K562 (cell line): ENCODE measurements around the gene VPS13D. TPM values are rescaled to one million over a fixed set of nuclear protein-coding genes. Genes with fewer than 3 reads are reported as not detected.
A peak's percentile ranks its signal among the peaks of the same experiment; 100 is the strongest.

ENCODE experiments used
- ATAC-seq: fragments of 200-7000 bp; cut with Tn5 transposase; 3 replicates; pipeline ENCODE4 v1.9.1; 2020; ENCODE audit warnings: moderate library complexity
- BruUV-seq: library from RNA; stranded (reverse); fragments of 400-500 nt; replicated peaks from 2 replicates; lab custom pipeline; 2021; lab: Mats Ljungman, UMichigan
- CTCF ChIA-PET: fragments of 300-600 bp; formaldehyde crosslinking; extraction: SDS; loops from one replicate; lab custom pipeline; 2021; ENCODE audit warnings: low intra/inter-chr PET ratio; lab: Yijun Ruan, JAX
- POLR2A ChIA-PET: fragments of 300-600, 350-650 bp; sonication (Branson Sonifier 250); formaldehyde crosslinking; extraction: SDS; loops from one replicate; lab custom pipeline; 2021; ENCODE audit warnings: antibody characterized with exemption, inconsistent platforms; lab: Yijun Ruan, JAX
- DNase-seq, 4 experiments: peaks; one replicate each; pipeline versions ENCODE4 v3.0.0 to v3.0.0-alpha.2; 2011 to 2018; ENCODE audit warnings: low spot score in 3 of 4, mixed read lengths in 3 of 4; ENCODE audit errors: extremely low read depth in 1 of 4
- FAIRE-seq: peaks from 2 replicates; lab custom pipeline; 2011; peaks lifted over from hg19 to GRCh38; lab: Jason Lieb, UNC
- H2AFZ ChIP-seq: 2 replicates; pipeline ENCODE4 v1.6.0; 2011; ENCODE audit warnings: low read depth, low read length, control low read depth, inconsistent platforms
- H3K27ac ChIP-seq: fragments of 200-600 bp; 3 replicates; pipeline ENCODE4 v1.8.0; 2011; ENCODE audit warnings: low read depth, mild to moderate bottlenecking, control low read depth, inconsistent platforms, low read length, moderate library complexity, mixed read lengths; ENCODE audit errors: extremely low read depth
- H3K27me3 ChIP-seq, 2 experiments: fragments of 300-600 bp in 1 of 2; 2 replicates in 1 of 2; 3 replicates in 1 of 2; pipeline versions ENCODE4 v1.6.0 to v1.8.0; 2011; ENCODE audit warnings: inconsistent platforms in 2 of 2, low read length in 2 of 2, mild to moderate bottlenecking in 1 of 2, mixed read lengths in 1 of 2, moderate library complexity in 1 of 2; ENCODE audit not compliant: control insufficient read depth in 2 of 2, insufficient read depth in 2 of 2
- H3K36me3 ChIP-seq: fragments of 300-600 bp; 3 replicates; pipeline ENCODE4 v1.8.0; 2011; ENCODE audit warnings: mild to moderate bottlenecking, low read length, inconsistent platforms; ENCODE audit not compliant: control insufficient read depth, insufficient read depth
- H3K4me1 ChIP-seq, 2 experiments: fragments of 200-600 bp in 1 of 2; replicated peaks in 1 of 2; 2 replicates in 1 of 2; 3 replicates in 1 of 2; pipeline versions ENCODE4 v1.5.1 to v1.8.0; 2011; ENCODE audit warnings: inconsistent platforms in 2 of 2, low read length in 2 of 2, mild to moderate bottlenecking in 1 of 2, mixed read lengths in 1 of 2, moderate library complexity in 1 of 2; ENCODE audit not compliant: control insufficient read depth in 2 of 2, insufficient read depth in 2 of 2
- H3K4me2 ChIP-seq: 2 replicates; pipeline ENCODE4 v1.6.1; 2011; ENCODE audit warnings: low read length, control low read depth, inconsistent platforms, mixed read lengths; ENCODE audit not compliant: insufficient read depth
- H3K4me3 ChIP-seq: fragments of 200-600 bp; sonication (generic), shearing (Covaris generic); 2 replicates; pipeline ENCODE4 v1.5.1; 2016; ENCODE audit warnings: control low read depth, inconsistent platforms
- H3K79me2 ChIP-seq: fragments of 200-600 bp; 3 replicates; pipeline ENCODE4 v1.8.0; 2011; ENCODE audit warnings: low read length, inconsistent platforms; ENCODE audit not compliant: control insufficient read depth, insufficient read depth
- H3K9ac ChIP-seq, 2 experiments: 2 replicates each; pipeline versions ENCODE4 v1.6.0 to v1.6.1; 2011; ENCODE audit warnings: low read depth in 2 of 2, low read length in 2 of 2, control low read depth in 1 of 2, inconsistent platforms in 1 of 2, mild to moderate bottlenecking in 1 of 2, mixed read lengths in 1 of 2; ENCODE audit not compliant: insufficient read depth in 1 of 2
- H3K9me1 ChIP-seq: one replicate; pipeline ENCODE4 v1.6.0; 2011; ENCODE audit warnings: inconsistent platforms, mild to moderate bottlenecking, low read length, moderate library complexity; ENCODE audit not compliant: control insufficient read depth, insufficient read depth
- H3K9me3 ChIP-seq: replicated peaks from 2 replicates; pipeline ENCODE4 v1.5.1; 2011; ENCODE audit warnings: low read depth, low read length, inconsistent platforms; ENCODE audit not compliant: control insufficient read depth, insufficient read depth
- H4K20me1 ChIP-seq: replicated peaks from 2 replicates; pipeline ENCODE4 v1.6.1; 2011; ENCODE audit warnings: low read length, inconsistent platforms, mixed read lengths; ENCODE audit not compliant: control insufficient read depth, insufficient read depth
- CTCF ChIP-seq, 3 experiments: IDR thresholded peaks in 2 of 3; conservative IDR thresholded peaks in 1 of 3; 2 replicates each; pipeline ENCODE4 v1.5.1; 2011 to 2012; ENCODE audit warnings: low read length in 3 of 3, mild to moderate bottlenecking in 3 of 3, control low read depth in 2 of 3, improper control_type of control experiment in 1 of 3, inconsistent platforms in 1 of 3, low read depth in 1 of 3, mixed read lengths in 1 of 3, moderate library complexity in 1 of 3; ENCODE audit not compliant: insufficient read depth in 2 of 3
- ETV5 ChIP-seq: sonication (generic); formaldehyde crosslinking; IDR thresholded peaks from 2 replicates; pipeline ENCODE4 v1.4.0; 2020; ENCODE audit warnings: low read depth, mild to moderate bottlenecking, missing genetic modification reagents
- HES1 ChIP-seq: fragments of 450-650 bp; IDR thresholded peaks from 2 replicates; pipeline ENCODE4 v1.6.1; 2016; ENCODE audit warnings: low read depth, mild to moderate bottlenecking, moderate library complexity
- ZNF584 ChIP-seq: fragments of 200-800 bp; sonication (Bioruptor generic); IDR thresholded peaks from 2 replicates; pipeline ENCODE4 v1.6.1; 2016; ENCODE audit warnings: low read depth, mild to moderate bottlenecking, missing genetic modification characterization, missing compliant biosample characterization
- ZZZ3 ChIP-seq: fragments of 450-650 bp; IDR thresholded peaks from 2 replicates; pipeline ENCODE4 v1.6.1; 2016; ENCODE audit warnings: antibody characterized with exemption, mild to moderate bottlenecking, moderate library complexity
- WGBS: fragments of 100-300 bp; shearing (Covaris generic); methylation state at CpG from one replicate; pipeline ENCODE4 v1.1.6; 2016; ENCODE audit warnings: low coverage, mixed read lengths; ENCODE audit not compliant: insufficient coverage; ENCODE audit errors: missing lambda C conversion rate; 5-methylcytosine and 5-hydroxymethylcytosine counted together
- in situ Hi-C: fragments of 300-500 bp; cut with MboI; formaldehyde crosslinking; loops from 4 replicates; pipeline ENCODE4 v1.15.0; 2018; ENCODE audit warnings: inconsistent platforms, mixed read lengths
- intact Hi-C: fragments of 100-400 bp; cut with micrococcal nuclease; formaldehyde crosslinking; loops from 2 replicates; pipeline ENCODE4 v1.14.2; 2022
- polyA plus RNA-seq, 8 experiments: library from polyadenylated mRNA; depleted of rRNA in 4 of 8; stranded (reverse) in 5 of 8; unstranded in 3 of 8; fragments of >200 nt; fragmentation: Nextera tagmentation in 2 of 8; fragmentation: Illumina TruSeq in 1 of 8; extraction: Ambion mirVana in 2 of 8; extraction: Trizol in 1 of 8; gene quantifications; 2 replicates each; pipeline versions ENCODE4 v1.2.1 to v1.2.3, GENCODE V29; 2011 to 2014; ENCODE audit warnings: inconsistent platforms in 1 of 8, missing spikeins in 1 of 8
- total RNA-seq, 7 experiments: library from RNA; depleted of rRNA in 6 of 7; stranded (reverse); fragments of >200 nt in 6 of 7; fragmentation: Illumina TruSeq in 2 of 7; extraction: Trizol in 2 of 7; gene quantifications; 2 replicates each; pipeline versions ENCODE4 v1.2.1 to v1.2.3, GENCODE V29; 2011 to 2021; ENCODE audit warnings: low replicate concordance in 1 of 7
- TF ChIP-seq, protein P1 (sequence below): fragments of 450-650 bp; formaldehyde crosslinking; IDR thresholded peaks from 2 replicates; pipeline ENCODE4 v1.4.0; 2020; ENCODE audit warnings: mild to moderate bottlenecking, moderate library complexity
- TF ChIP-seq, protein P2 (sequence below), 2 experiments: fragments of 450-650 bp; formaldehyde crosslinking in 1 of 2; IDR thresholded peaks; 2 replicates each; pipeline versions ENCODE4 v1.4.0 to v1.6.1; 2014 to 2020; ENCODE audit warnings: mild to moderate bottlenecking in 2 of 2, borderline replicate concordance in 1 of 2, low read depth in 1 of 2

The VPS13D gene
- total and polyA plus RNA-seq, 9 of the 15 experiments (the other 6 are each of a cell fraction or from before 2014, with no cell fraction given) = 6.1 to 51.5 (median 38.5) TPM

GRCh38 chr1:12314333-12314903 is 84.6 kb downstream of the VPS13D start:
- Histone ChIP-seq H3K9me3 (no peaks in the 10 kb centered on the region), H3K27me3 (no peaks in the 10 kb centered on the region), H3K4me2 (no peak overlapping the region), H3K9ac (no peak overlapping the region), H3K4me1 (0 out of 5 replicates have a peak, but pooled peaks cover 0 to 2% of the 10 kb centered on the region in 2 experiments), H2AFZ (no peak overlapping the region), H3K27ac (no peak overlapping the region), H3K79me2 (no peaks in the 10 kb centered on the region), H4K20me1 (no peaks in the 10 kb centered on the region), H3K36me3 (peaks cover 90% of the 10 kb centered on the region), H3K9me1 (no peaks in the 10 kb centered on the region), H3K4me3 (no peak overlapping the region)
- BruUV-seq = no TSS peak
- ChIA-PET CTCF (interaction anchor here (0.9 to 2.8 kb wide), 4 partner anchors 304 to 467 kb away, joined by 3 to 38 read pairs (median 6); partner anchors contain the start of gene DHRS3), POLR2A (no interaction called here)
- WGBS = 11% methylated on average over 1 of the region's 1 CpG
- intact Hi-C loops = loop anchor here (1.0 to 10.0 kb wide), 3 partner anchors 306 to 460 kb away; partner anchors contain the start of gene PRAMEF12
- ATAC-seq (peak; percentile 70), FAIRE-seq (peak; percentile 66), DNase-seq (peak in 2 of 4 experiments; percentile 25 to 29)
- in situ Hi-C loops = loop anchor here (10.0 to 25.0 kb wide), 2 partner anchors 298 to 460 kb away; partner anchors contain the start of genes DHRS3 and PRAMEF12
- peak; percentile 36 to 61 (median 54); a peak in 5 of 6 replicates for TF ChIP-seq CTCF (IDR thresholded peaks at IDR 0.05 in 2 of 3, conservative IDR thresholded peaks at IDR 0.05 in 1 of 3; ENCODE audit: insufficient read depth in 2 of 3, low read depth in 1 of 3, low read length in 3 of 3)
- no peak for TF ChIP-seq ZNF584 (CRISPR knock-in tag)
- TF ChIP-seq ETV5 (CRISPR knock-in tag) = no peak
- TF ChIP-seq, protein P1, sequence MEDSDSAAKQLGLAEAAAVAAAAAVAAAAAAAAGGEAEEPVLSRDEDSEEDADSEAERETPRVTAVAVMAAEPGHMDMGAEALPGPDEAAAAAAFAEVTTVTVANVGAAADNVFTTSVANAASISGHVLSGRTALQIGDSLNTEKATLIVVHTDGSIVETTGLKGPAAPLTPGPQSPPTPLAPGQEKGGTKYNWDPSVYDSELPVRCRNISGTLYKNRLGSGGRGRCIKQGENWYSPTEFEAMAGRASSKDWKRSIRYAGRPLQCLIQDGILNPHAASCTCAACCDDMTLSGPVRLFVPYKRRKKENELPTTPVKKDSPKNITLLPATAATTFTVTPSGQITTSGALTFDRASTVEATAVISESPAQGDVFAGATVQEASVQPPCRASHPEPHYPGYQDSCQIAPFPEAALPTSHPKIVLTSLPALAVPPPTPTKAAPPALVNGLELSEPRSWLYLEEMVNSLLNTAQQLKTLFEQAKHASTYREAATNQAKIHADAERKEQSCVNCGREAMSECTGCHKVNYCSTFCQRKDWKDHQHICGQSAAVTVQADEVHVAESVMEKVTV = 0 out of 2 replicates have a peak, but pooled peaks have one; percentile 28
- TF ChIP-seq, protein P2, sequence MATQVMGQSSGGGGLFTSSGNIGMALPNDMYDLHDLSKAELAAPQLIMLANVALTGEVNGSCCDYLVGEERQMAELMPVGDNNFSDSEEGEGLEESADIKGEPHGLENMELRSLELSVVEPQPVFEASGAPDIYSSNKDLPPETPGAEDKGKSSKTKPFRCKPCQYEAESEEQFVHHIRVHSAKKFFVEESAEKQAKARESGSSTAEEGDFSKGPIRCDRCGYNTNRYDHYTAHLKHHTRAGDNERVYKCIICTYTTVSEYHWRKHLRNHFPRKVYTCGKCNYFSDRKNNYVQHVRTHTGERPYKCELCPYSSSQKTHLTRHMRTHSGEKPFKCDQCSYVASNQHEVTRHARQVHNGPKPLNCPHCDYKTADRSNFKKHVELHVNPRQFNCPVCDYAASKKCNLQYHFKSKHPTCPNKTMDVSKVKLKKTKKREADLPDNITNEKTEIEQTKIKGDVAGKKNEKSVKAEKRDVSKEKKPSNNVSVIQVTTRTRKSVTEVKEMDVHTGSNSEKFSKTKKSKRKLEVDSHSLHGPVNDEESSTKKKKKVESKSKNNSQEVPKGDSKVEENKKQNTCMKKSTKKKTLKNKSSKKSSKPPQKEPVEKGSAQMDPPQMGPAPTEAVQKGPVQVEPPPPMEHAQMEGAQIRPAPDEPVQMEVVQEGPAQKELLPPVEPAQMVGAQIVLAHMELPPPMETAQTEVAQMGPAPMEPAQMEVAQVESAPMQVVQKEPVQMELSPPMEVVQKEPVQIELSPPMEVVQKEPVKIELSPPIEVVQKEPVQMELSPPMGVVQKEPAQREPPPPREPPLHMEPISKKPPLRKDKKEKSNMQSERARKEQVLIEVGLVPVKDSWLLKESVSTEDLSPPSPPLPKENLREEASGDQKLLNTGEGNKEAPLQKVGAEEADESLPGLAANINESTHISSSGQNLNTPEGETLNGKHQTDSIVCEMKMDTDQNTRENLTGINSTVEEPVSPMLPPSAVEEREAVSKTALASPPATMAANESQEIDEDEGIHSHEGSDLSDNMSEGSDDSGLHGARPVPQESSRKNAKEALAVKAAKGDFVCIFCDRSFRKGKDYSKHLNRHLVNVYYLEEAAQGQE (IDR thresholded peaks at IDR 0.05; ENCODE audit: borderline replicate concordance) = peak; percentile 37; the same call in 1 of the 2 replicates
- TF ChIP-seq, protein P2 (CRISPR knock-in tag; IDR thresholded peaks at IDR 0.05; ENCODE audit: low read depth) = no peak
- TF ChIP-seq HES1 = no peak
- TF ChIP-seq ZZZ3 = 0 out of 2 replicates have a peak, but pooled peaks have one; percentile 30
